Activated CD8-positive, alpha-beta T cell treated with anti-CD3 and anti-CD28 coated beads for 36 hours (primary cell): Measurements from ENCODE around the gene PRSS56. TPM values are rescaled to one million over a fixed set of nuclear protein-coding genes. Genes with fewer than 3 reads are reported as not detected.

ENCODE experiments used
- ATAC-seq: fragments of 200-7000 bp; cut with Tn5 transposase; one replicate; pipeline ENCODE4 v1.10.0; 2021; ENCODE audit warnings: mild to moderate bottlenecking, moderate library complexity
- CTCF ChIA-PET: fragments of 350-600 bp; sonication (Branson Sonifier 250); formaldehyde crosslinking; loops from one replicate; lab custom pipeline; 2021; ENCODE audit warnings: antibody characterized with exemption; lab: Charles Lee
- POLR2A ChIA-PET: fragments of 350-600 bp; sonication (Branson Sonifier 250); formaldehyde crosslinking; loops from one replicate; lab custom pipeline; 2021; ENCODE audit warnings: antibody characterized with exemption; lab: Charles Lee
- DNase-seq: peaks from one replicate; pipeline ENCODE4 v3.0.0-alpha.2; 2020
- H3K27ac Mint-ChIP-seq: one replicate; pipeline ENCODE4 v1.8.0; 2021; ENCODE audit warnings: mild to moderate bottlenecking, mixed read lengths
- H3K27me3 Mint-ChIP-seq: one replicate; pipeline ENCODE4 v1.8.0; 2021; ENCODE audit warnings: mixed read lengths
- H3K36me3 Mint-ChIP-seq: one replicate; pipeline ENCODE4 v1.8.0; 2021; ENCODE audit warnings: low read depth, mixed read lengths
- H3K4me1 Mint-ChIP-seq: one replicate; pipeline ENCODE4 v1.8.0; 2021; ENCODE audit warnings: low read depth, mixed read lengths
- H3K4me3 Mint-ChIP-seq: one replicate; pipeline ENCODE4 v1.8.0; 2021; ENCODE audit warnings: mild to moderate bottlenecking, moderate library complexity, mixed read lengths
- H3K9me3 Mint-ChIP-seq: one replicate; pipeline ENCODE4 v1.8.0; 2021; ENCODE audit warnings: mixed read lengths
- CTCF ChIP-seq: fragments of 200-600 bp; IDR thresholded peaks from one replicate; pipeline ENCODE4 v1.8.0; 2022; ENCODE audit warnings: antibody characterized with exemption, mild to moderate bottlenecking
- intact Hi-C: fragments of 100-400 bp; cut with micrococcal nuclease; formaldehyde crosslinking; loops from one replicate; pipeline ENCODE4 v1.10.0; 2022
- total RNA-seq, 2 experiments: library from RNA; stranded (reverse); gene quantifications; one replicate each; pipeline ENCODE4 v1.2.3, GENCODE V29; 2021

The PRSS56 gene
- total RNA-seq, 2 experiments from 2014 or later: not detected

GRCh38 chr2:232543928-232544631 is 23.9 kb downstream of the PRSS56 start:
- DNase-seq (no peak), ATAC-seq (no peak)
- Mint-ChIP-seq H3K27me3 (no peaks in the 10 kb centered on the region), H3K4me1 (peaks cover 32% of the 10 kb centered on the region), H3K36me3 (peaks cover 38% of the 10 kb centered on the region), H3K27ac (no peak overlapping the region), H3K9me3 (peaks cover 4% of the 10 kb centered on the region), H3K4me3 (no peak overlapping the region)
- POLR2A ChIA-PET: interaction anchor here (0.7 kb wide), 1 partner anchor 27 kb away, joined by 3 read pairs; no protein-coding TSS in a partner anchor
- CTCF ChIA-PET: interaction anchor here (1.2 kb wide), 1 partner anchor 22 kb away, joined by 3 read pairs; no protein-coding TSS in a partner anchor
- TF ChIP-seq CTCF: no peak
- intact Hi-C loops: no loop called here

DNA sequence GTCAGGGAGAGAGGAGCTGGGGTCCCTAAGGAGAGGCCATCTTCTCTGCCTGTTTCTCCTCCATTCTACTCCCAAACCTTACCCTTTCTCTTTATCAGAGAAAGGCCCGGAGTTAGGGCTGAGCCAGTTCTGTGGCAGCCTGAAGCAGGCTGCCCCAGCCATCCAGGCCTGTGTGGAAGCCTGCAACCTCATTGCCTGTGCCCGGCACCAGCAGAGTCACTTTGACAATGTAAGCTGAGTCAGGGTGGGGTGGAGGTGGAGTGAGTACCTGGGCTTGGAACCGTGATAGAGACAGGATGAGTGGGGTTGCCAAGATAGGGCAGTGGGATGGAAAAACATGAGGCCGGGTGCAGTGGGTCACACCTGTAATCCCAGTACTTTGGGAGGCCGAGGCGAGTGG is 24.5 kb downstream of the PRSS56 start:
- ATAC-seq (no peak), DNase-seq (no peak)
- peaks cover 36% of the 10 kb centered on the region for H3K4me1 Mint-ChIP-seq
- H3K27me3 Mint-ChIP-seq: no peaks in the 10 kb centered on the region
- intact Hi-C loops: no loop called here
- H3K36me3 Mint-ChIP-seq: peaks cover 43% of the 10 kb centered on the region
- no peak overlapping the region for H3K27ac Mint-ChIP-seq
- no peak overlapping the region for H3K4me3 Mint-ChIP-seq
- ChIA-PET CTCF (interaction anchor here (1.2 kb wide), 1 partner anchor 23 kb away, joined by 3 read pairs; no protein-coding TSS in a partner anchor), POLR2A (interaction anchor here (0.7 kb wide), 1 partner anchor 107 kb away, joined by 3 read pairs; no protein-coding TSS in a partner anchor)
- no peak for TF ChIP-seq CTCF
- H3K9me3 Mint-ChIP-seq: peaks cover 4% of the 10 kb centered on the region

- DNase-seq: no peak
- Mint-ChIP-seq H3K27me3 (no peaks in the 10 kb centered on the region), H3K36me3 (peaks cover 47% of the 10 kb centered on the region), H3K9me3 (peaks cover 4% of the 10 kb centered on the region), H3K4me3 (no peak overlapping the region), H3K4me1 (peaks cover 38% of the 10 kb centered on the region), H3K27ac (no peak overlapping the region)
- TF ChIP-seq CTCF: no peak
- CTCF ChIA-PET: no interaction called here
- ATAC-seq: no peak
- POLR2A ChIA-PET: interaction anchor here (1.2 kb wide), 1 partner anchor 44 kb away, joined by 3 read pairs; no protein-coding TSS in a partner anchor
- intact Hi-C loops: no loop called here
These were observed 25.6 kb downstream of the PRSS56 start for GRCh38 chr2:232545511-232546375.

DNA sequence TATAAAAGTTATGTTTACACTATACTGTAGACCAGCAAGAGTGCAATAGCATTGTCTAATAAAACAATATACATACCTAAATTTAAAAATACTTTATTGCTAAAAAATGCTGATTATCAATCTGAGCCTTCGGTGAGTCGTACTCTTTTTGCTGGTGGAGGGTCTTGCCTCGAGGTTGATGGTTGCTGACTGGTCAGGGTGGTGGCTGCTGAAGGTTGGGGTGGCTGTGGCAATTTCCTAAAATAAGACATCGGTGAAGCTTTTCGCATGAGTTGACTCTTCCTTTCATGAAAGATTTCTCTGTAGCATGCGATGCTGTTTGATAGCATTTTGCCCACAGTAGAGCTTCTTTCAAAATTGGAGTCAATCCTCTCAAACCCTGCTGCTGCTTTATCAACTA is 27.8 kb downstream of the PRSS56 start:
- no peak for TF ChIP-seq CTCF
- ATAC-seq: no peak
- Mint-ChIP-seq H3K9me3 (peaks cover 4% of the 10 kb centered on the region), H3K4me3 (no peak overlapping the region), H3K27me3 (no peaks in the 10 kb centered on the region), H3K4me1 (peaks cover 49% of the 10 kb centered on the region), H3K36me3 (peaks cover 58% of the 10 kb centered on the region), H3K27ac (no peak overlapping the region)
- POLR2A ChIA-PET: no interaction called here
- CTCF ChIA-PET: interaction anchor here (1.3 to 1.5 kb wide), 2 partner anchors 26 to 101 kb away, joined by 3 to 7 read pairs; no protein-coding TSS in a partner anchor
- intact Hi-C loops: no loop called here
- DNase-seq: no peak
